ENCODE measurements around the gene FTHL17. TPM values are rescaled to one million over a fixed set of nuclear protein-coding genes. Genes with fewer than 3 reads are reported as not detected.

The FTHL17 gene
- polyA plus RNA-seq, 4 donors = not detected

- DNase-seq (ENCODE audit: low read depth in 4 of 4, low spot score in 2 of 4) = no peak
Observed at GRCh38 chrX:31039327-31039711, 32.5 kb downstream of the FTHL17 start.

- peak in 1 of 4 donors; percentile 12 for DNase-seq (ENCODE audit: low read depth in 4 of 4, low spot score in 2 of 4)
Observed at GRCh38 chrX:31038575-31039326, 33.1 kb downstream of the FTHL17 start.

- DNase-seq (ENCODE audit: low read depth in 4 of 4, low spot score in 2 of 4) = peak in 1 of 4 donors; percentile 6
Observed at GRCh38 chrX:31036895-31037294, 34.9 kb downstream of the FTHL17 start.

GRCh38 chrX:31027351-31027750, 44.5 kb downstream of the FTHL17 start:
- no peak for DNase-seq (ENCODE audit: low read depth in 4 of 4, low spot score in 2 of 4)

GRCh38 chrX:31024866-31025265, 47.0 kb downstream of the FTHL17 start:
- DNase-seq (ENCODE audit: low read depth in 4 of 4, low spot score in 2 of 4) = no peak

GRCh38 chrX:31021537-31021936, 50.3 kb downstream of the FTHL17 start:
- peak in 3 of 4 donors; percentile 16 to 25 (median 17) for DNase-seq (ENCODE audit: low read depth in 4 of 4, low spot score in 2 of 4)

Other genes starting within 250 kb of the FTHL17 start
- 10 to 100 TPM; 26.5 to 37.1 (median 31.9) TPM for gene TAB3, start 182.8 kb downstream of the FTHL17 start, polyA plus RNA-seq (ENCODE audit: insufficient read length in 4 of 4)

All from left renal cortex interstitium (tissue), 4 donors.